ENCODE data around the gene GALNT9.
"Not testable (repeated sequence)": the region's sequence is repeated elsewhere in the genome, so short reads cannot be mapped to it uniquely, and the experiment has no call there.

GALNT9 gene

DNA sequence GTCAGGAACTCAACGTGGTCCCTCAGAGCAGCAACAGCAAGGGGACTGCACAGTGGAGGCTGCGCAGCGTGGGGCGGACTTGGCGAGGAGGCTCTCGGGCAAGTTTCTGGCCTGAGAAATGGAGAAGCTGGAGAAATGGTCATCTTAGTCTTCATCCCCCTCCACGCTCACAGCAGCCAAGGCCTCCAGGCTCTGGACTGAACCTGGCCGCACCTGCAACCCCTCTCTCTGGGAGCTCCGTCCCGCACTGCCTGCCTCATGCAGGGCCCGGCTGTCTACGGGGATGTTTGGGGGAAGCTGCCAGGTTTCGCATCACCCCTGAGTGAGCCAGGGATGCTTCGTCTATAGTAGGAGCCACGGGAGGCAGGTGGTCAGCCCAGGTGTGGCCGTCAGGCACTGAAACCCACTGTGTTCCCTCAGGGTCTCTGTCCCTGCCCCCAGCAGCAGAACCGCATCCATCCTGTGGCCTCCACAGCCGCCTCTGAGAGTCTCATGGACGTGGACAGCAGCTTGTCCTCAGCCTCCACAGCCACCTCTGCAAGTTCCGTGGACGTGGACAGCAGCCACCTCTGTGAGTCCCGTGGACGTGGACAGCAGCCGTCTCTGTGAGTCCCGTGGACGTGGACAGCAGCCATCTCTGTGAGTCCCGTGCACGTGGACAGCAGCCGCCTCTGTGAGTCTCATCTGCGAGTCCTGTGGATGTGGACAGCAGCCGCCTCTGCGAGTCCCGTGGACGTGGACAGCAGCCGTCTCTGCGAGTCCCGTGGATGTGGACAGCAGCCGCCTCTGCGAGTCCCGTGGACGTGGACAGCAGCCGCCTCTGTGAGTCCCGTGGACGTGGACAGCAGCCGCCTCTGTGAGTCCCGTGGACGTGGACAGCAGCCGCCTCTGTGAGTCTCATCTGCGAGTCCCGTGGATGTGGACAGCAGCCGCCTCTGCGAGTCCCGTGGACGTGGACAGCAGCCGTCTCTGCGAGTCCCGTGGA is 29.1 kb upstream of the GALNT9 start:
- not testable (repeated sequence) for DNase-seq (ENCODE audit: low spot score)

GRCh38 chr12:132357623-132358186 is 28.3 kb upstream of the GALNT9 start:
- DNase-seq (ENCODE audit: low spot score) = no peak

DNA sequence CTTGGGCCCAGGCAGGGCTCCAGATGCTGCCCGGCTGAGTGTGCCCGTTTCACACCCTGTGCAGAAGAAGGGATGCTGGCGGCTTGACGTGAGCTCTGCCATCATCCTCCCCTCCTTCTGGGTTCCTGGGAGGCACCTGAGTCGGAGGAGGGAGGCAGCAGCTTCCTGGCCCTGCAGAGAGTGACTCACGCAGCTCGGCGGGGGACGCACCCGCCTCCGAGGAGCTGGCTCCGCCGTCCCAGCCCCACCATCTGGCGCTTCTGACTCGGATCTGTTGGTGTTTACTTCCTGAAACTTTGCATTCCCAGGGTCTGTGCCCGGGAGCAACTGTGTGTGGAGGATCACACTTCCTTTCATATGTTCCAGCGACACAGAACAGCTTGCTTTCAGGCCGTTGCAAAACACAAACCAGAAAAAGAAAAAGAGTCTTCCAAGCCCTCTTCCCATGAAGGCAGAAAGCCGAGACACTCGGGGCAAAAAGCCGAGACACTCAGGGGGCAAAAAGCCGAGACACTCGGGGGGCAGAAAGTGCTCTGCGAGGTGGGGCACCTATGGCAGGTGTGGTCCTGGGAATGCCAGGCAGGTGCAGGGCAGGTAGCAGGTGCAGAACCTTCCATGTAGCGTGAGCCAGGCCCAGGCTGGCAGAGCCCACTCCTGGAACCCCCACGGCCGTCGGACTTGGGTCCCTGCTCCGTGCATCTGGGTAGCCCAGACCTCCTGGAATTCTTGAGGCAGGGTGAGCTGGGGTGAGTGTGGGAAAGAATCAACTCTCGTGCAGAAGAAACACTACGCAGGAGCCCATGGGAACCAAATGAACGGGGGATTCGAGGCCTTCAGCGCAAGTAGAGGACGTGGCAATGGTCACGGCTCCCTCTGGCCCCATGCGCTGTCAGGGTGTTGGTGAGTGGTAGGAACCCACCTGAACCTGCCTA is 27.6 kb upstream of the GALNT9 start:
- no peak for DNase-seq (ENCODE audit: low spot score)

DNA sequence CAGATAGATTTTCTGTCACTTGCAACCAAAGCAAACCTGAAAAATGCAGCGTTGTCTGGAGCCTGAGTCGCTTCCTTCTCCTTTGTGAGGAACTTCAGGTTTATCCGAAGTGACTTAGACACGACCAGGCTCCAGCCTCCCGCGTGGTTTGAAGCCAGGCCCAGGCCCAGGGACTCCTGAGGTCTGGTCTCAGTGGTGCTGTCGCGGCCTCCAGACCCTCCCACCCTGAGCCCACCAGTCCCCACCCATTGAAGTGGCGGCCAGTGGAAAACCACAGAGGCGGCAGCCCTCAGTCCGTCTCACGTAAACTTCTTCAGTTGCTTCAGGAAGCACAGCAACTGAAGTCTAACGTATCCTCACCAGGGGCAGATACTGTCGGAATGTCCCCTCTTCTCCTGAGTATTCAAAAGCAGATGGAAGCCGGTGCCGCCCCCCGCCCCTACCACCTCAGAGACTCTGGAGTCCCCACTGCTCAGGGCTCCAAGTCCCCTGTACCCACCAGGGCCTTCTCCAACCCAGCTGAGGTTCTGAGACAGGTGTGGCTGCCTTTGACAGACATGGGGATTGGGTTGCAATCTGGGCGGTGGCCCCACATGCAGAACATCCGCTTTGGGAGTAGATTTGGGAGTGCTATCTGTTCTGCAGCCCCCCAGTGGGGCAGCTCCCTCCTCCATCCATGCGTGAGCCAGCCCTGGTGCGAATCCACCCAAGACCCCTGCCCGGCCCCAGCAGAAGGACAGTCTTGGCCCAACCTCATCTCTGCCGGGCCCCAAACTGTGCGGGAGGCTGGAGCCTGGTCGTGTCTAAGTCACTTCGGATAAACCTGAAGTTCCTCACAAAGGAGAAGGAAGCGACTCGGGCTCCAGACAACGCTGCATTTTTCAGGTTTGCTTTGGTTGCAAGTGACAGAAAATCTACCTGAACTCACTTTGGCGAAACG is 26.6 kb upstream of the GALNT9 start:
- DNase-seq (ENCODE audit: low spot score) = no peak

DNA sequence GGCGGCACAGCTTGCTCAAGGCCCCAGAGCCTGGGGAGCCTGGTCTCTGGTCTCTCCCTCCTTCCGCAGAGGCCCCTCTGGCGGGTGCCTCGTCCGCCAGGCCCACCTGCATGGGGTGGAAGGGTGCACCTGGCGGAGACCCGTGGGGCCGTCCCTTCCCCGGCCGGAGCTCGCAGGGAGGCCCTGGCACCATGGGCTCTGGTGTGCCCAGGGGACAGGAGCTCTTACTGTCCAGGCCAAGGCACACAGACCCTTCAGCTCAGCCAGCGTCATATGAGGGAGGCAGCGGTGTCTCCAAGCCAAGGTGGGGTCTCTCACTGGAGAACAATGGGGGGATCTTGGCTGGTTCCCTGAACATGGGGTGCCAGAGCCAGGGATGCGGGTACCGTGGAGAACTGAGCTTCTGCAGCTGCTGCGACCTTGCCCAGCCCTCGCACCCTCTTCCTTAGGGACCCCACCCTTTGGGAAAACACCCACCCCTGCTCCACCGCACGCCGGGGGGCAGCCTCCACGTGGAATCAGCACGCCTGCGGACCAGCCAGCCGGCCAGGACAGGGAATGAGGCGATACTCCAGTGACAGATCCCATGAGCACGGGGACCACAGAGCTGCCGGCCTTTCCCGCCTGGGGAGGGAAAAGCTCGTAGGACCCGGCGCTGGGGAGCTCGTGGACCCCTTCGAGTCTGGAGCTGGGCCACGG is 25.7 kb upstream of the GALNT9 start:
- no peak for DNase-seq (ENCODE audit: low spot score)

GRCh38 chr12:132354211-132354981 is 25.0 kb upstream of the GALNT9 start:
- DNase-seq (ENCODE audit: low spot score) = no peak

GRCh38 chr12:132353811-132354210 is 24.4 kb upstream of the GALNT9 start:
- DNase-seq (ENCODE audit: low spot score) = no peak

DNA sequence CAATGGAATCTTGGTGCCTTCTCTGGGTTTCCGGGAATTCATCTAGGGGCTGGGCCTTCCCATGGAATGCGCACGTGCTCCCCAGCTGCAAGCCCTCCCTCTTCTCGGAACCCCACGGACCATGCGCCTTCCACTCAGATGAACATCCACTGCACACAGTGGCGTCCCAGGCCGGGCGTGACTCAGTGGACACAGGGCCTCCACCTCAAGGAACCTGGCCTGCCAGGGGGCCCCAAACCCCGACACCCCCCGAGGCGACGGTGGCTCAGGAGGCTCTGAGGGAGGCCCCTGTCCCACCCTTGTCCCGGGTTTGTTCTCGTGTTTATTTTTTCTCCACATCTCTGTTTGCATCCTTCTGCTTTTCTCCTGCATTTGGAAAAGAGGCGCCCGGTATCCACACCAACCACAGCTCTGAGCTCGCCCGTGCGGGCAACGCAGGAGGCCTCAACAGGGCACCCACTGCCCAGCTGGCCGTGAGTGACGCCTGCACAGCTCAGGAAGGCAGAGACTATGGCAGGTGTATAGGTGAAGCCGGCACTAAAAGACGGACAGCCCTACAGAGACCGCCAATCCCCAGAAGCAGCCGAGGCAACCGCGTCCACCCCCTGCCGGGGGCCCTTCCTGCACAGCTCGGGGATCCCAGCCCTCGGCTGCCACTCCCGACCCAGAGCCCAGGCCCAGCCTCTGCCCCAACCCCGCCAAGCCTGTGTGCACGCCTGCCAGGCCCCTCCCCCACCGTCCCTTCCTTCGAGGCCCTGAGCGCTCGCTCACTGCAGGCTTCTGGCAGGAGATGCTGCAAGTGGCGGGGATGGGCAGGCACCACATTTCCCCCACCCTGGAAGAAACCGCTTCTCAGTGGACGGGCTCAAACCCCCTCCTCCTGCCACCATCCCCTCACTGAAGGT is 23.8 kb upstream of the GALNT9 start:
- no peak for DNase-seq (ENCODE audit: low spot score)

DNA sequence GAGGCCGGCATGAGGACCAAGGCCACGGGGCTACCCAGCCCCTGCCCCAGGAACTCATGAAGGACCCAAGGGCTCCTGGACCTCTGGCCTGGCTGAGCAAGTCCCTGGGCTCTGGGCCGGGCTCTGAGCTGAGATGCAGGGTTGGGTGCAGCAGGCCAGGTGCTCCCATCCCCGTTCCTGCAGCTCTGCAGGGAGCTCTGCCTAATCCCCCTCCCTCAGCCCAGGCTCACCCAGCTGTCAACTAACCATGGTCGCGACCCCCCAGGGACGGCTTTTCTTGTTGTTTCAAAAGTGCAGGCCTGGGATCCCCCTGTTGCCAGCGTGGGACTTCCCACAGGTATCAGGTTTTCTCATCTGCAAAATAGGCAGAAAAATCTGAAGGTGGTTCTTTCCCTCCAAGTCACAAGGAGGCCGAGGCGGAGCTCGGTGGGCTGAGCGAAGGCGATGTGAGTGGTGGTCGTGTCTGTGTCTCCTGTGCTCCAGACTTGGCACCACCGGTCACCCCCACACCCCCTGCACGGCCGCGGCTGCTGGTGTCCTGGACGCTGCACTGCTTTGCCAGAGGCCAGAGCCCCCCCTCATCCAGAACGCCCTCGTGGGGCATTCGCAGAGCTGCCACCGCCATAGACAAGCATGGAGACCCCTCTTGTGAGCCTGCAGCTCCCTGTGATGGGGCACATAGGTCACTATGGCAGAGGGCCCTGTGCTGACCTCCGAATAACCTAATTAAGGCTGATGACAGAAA is 22.5 kb upstream of the GALNT9 start:
- DNase-seq (ENCODE audit: low spot score) = no peak

- DNase-seq (ENCODE audit: low spot score) = no peak
Measured at GRCh38 chr12:132349501-132350131, 20.2 kb upstream of the GALNT9 start.

DNA sequence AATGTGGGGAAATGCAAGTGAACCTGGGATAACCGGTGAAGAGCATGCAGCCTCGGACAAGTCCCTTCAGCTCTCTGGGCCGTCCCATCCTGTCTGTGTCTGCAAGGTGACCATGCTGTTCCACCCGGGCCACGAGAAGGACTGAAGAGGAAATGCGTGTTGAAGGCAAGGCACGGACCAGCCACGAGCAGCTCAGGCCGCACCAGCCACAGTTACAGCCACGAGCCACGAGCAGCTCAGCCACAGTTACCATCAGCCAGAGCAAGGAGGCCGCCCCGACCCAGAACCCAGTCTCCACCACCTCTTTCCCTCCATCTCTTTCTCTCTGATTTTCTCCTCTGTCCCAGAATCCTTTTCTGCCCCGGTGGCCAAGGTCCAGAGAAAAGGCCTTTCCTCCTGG is 18.8 kb upstream of the GALNT9 start:
- no peak for DNase-seq (ENCODE audit: low spot score)

GRCh38 chr12:132347176-132347855 is 17.9 kb upstream of the GALNT9 start:
- DNase-seq (ENCODE audit: low spot score) = no peak

DNA sequence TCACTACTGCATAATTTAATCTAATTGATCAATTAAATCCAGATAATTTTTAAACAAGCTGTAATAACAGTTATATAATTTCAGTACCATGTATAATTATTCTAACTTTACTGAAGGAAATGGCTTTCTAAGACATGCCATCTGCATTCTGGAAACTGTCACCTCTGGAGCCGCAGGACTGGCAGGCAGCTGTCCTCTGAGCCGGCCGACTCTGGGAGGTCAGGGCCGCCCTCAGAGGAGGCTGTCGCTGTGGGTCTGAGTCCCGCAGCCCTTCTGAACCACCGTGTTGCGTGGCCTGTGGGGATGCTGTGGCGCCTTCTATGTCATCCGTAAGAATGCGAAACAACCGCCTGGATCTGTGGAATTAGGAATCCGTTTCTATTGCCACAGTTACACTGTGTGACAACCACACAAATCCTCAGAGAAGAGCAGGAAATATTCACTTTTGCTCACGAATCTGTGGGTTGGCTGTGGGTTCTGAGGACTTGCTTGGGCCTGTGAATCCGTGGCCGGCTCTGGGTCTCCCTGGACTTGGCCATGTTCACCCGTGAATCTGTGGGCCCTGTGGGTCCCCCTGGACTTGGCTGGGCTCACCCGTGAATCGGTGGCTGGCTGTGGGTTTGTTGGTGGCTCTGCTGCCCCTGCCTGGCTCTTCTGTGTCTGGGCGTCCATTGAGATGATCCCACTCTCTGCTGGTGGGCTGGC is 17.2 kb upstream of the GALNT9 start:
- no peak for DNase-seq (ENCODE audit: low spot score)

GRCh38 chr12:132345561-132346200 is 16.3 kb upstream of the GALNT9 start:
- DNase-seq (ENCODE audit: low spot score) = no peak

DNA sequence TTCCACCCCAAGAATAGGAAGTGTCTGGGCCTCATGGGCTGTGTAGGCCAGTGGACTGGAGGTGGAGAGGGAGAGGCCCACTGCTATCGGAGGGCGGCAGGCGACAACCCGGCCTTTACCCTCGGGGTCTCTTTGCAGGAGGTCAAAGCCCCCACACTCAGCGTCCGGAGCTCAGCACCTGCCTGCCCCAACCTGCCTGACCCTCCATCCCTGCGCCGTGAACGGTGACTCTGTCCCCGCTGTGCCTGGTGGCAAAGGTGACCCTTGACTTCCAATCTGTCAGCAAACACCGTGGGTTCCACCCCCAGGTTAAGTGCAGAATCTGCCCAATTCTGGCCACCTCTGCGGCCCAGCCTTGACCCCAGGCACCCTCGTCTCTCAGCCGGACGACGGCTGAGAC is 15.7 kb upstream of the GALNT9 start:
- DNase-seq (ENCODE audit: low spot score) = no peak
